Fibroblast of upper back skin (primary cell): ENCODE measurements around the gene PPFIA1.
"Not testable (repeated sequence)": the region's sequence is repeated elsewhere in the genome, so short reads cannot be mapped to it uniquely, and the experiment has no call there.

Experiments used
- DNase-seq: peaks from one replicate; pipeline ENCODE4 v3.0.0-alpha.2; 2013

PPFIA1 gene

GRCh38 chr11:70252844-70253243 is 17.6 kb upstream of the PPFIA1 start:
- no peak for DNase-seq

DNA sequence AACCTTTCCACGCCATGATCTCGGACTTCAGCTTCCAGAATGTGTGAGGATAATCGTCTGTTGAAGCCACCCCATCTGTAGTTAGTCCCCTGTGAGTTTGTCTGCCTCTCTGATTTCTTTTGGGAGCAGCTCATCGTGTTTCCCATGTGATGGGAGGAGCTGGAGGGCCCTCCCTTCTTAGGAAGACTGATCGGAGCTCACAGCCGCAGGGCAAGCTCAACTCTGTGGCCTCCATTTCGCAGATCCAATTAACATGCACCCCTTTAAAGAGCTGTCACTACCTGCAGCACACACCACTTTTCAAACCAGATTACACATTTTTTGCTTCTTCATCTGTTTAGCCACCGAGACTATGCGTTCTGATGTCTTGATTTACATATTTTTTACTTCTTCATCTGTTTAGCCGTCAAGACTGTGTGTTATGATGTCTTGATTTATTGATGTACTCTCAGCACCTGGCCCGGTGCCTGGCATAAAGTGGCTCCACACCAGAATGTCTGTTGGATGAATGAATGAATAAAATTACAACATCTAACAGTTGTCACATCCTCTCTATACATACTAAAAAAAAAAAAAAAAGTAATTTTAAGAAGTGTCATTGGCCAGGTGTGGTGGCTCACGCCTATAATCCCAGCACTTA is 14.9 kb upstream of the PPFIA1 start:
- DNase-seq = peak; percentile 19

GRCh38 chr11:70259077-70259476 is 11.4 kb upstream of the PPFIA1 start:
- not testable (repeated sequence) for DNase-seq

GRCh38 chr11:70262951-70263350 is 7.5 kb upstream of the PPFIA1 start:
- DNase-seq = no peak

DNA sequence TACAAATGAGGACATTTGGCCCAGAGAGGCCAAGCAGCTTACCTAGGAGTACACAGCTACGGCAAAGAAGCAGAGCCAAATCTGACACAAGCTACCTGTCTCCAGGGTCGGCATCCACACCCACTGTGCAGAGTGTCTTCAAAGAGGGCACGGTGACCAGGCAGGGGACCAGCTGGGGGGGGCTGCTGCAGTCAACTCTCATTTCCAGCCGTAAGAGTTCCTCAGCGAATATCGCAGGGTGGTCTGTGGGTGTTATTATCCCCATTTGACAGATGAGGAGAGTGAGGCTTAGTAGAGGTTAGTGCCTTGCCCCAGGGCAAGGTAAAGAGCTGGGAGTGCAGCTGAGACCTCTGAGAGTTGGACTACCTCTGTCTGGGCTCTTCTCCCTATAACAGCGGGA is 7.1 kb upstream of the PPFIA1 start:
- DNase-seq = no peak

GRCh38 chr11:70265341-70265740 is 5.1 kb upstream of the PPFIA1 start:
- DNase-seq = no peak

DNA sequence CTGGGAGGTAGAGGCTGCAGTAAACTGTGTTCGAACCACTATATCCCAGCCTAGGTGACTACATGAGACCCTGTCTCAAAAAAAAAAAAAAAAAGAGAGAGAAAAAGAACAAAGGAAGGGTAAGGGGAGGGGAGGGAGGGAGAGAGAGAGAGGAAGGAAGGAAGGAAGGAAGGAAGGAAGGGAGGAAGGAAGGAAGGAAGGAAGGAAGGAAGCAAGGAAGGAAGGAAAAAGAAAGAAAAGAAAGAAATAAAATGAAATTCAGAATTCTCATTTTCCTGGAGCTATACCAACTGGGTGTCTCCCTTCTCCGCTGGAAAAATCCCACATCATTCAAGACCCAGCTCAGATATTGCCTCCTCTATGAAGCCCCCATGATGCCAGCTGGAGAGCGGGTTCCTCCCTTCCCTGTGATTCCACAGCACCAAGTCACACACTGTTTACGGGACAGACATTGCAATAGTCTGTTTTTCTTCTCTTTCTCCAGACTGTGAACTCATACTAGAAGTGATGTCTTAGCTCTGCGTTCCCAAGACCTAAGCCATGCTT is 3.0 kb upstream of the PPFIA1 start:
- DNase-seq = no peak

DNA sequence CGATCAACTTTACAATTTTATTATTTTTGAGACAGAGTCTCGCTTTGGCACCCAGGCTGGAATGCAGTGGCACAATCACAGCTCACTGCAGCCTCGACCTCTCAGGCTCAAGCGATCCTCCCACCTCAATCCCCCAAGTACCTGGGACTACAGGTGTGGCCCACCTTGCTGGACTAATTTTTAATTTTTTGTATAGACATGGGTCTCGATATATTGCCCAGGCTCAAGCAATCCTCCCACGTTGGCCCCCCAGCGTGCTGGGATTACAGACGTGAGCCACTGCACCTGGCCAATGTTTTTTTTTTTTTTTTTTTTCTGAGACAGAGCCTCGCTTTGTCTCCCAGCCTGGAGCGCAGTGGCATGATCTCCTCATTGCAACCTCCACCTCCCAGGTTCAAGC is 2.0 kb upstream of the PPFIA1 start:
- DNase-seq = no peak

DNA sequence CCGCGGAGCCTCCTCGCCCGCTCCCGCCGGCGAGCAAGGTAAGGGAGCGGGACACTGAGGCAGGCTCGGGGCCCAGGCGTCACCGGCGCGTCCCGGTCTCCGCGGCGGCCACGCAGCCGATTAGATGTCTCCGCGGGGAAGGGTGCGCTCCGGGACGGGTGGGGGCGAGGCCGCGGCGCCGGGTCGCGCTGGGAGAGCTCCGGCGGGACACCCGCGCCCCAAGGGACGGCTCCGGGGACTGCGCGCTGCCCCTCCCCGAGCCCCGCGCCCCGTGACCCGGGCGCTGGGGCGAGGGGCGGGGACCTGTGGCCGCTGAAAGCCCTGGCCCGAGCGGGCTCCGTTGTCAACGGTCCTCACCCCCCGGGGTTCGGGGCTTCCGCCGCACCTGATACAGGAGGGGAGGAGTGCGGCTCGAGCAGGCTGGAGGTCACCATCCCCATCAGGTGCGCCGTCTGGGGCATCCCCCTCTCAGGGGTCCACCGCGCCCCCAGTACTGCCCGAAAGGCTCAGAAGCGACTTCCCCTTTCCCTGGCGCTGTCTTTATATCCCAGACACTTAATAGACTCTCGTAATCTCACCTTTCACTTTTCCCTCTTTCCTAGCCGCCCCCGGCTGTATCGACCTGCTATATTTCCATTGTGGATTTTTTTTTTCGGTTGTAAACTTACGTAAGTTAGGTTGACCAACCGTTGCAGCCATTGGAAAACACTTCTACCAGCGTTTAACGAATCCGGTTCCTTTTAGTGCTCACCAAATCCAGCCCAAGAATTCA is 573 bp downstream of the PPFIA1 start:
- DNase-seq = peak; percentile 48

- no peak for DNase-seq
These were observed 1.1 kb downstream of the PPFIA1 start for GRCh38 chr11:70271649-70271953.

- DNase-seq = no peak
These were observed 1.5 kb downstream of the PPFIA1 start for GRCh38 chr11:70272009-70272408.

DNA sequence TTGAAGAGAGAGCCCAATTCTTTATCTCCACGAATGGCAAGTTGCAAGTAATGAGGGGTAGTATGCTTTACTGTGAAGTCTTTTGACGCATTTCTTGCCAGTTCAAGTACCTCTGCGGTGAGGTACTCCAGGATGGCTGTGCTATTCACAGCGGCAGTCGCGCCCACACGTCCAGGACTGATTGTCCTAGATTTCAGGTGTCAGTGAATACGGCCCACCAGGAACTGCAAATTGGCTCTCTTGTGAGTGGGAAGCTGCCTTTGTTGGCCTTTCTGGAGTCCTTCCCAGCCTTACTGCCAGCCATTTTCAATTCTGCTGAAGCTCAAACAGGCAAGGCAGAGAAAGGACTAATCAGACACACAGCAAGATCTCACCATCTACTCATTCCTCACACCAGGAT is 8.5 kb downstream of the PPFIA1 start:
- DNase-seq = no peak

- peak; percentile 36 for DNase-seq
These were observed 10.7 kb downstream of the PPFIA1 start for GRCh38 chr11:70281156-70281609.

GRCh38 chr11:70282012-70282411 is 11.5 kb downstream of the PPFIA1 start:
- no peak for DNase-seq

DNA sequence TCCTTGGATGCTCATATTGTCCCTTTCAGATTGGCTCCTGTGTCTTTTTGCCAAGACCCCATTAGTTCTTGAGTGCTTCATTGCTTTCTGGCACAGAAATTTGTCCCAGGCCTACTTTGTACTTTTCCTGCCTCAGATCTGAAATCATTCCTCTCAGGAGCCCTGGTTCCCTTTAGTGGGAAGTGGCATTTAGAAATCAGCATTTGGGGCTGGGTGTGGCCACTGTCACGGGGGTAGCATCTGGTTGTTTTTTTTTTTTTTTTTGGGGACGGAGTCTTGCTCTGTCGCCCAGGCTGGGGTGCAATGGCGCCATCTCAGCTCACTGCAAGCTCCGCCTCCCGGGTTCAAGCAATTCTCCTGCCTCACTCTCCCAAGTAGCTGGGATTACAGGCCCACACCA is 18.2 kb downstream of the PPFIA1 start:
- DNase-seq = no peak

GRCh38 chr11:70289582-70289981 is 19.1 kb downstream of the PPFIA1 start:
- no peak for DNase-seq

DNA sequence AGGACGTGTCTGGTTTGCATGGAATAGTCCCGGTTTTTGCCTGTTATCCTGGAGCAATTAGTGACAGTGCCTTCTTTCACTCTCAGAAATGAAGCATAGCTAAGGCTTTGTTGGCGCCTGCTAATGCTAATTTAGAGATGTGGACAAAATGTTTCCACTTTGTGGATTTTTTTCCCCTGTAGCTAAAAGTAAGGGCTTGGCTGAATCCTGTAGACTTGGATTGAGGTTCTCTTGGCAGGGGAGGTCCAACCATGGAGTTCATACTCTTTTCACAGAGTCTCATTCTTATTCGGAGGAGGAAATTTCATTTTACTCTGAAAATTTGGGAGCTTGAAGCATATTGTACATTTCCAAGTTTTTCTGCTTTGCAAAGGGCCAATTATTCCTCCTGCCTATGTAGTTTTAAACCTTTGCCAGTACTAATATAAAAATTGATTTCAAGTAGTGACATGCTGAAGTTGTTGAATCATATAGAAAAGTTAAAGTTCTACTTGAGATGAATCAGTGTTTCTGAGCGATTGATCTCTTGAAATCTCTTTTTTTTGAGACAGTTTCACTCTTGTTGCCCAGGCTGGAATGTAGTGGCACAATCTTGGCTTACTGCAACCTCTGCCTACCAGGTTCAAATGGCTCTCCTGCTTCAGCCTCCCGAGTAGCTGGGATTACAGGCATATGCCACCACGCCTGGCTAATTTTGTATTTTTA is 20.0 kb downstream of the PPFIA1 start:
- no peak for DNase-seq

DNA sequence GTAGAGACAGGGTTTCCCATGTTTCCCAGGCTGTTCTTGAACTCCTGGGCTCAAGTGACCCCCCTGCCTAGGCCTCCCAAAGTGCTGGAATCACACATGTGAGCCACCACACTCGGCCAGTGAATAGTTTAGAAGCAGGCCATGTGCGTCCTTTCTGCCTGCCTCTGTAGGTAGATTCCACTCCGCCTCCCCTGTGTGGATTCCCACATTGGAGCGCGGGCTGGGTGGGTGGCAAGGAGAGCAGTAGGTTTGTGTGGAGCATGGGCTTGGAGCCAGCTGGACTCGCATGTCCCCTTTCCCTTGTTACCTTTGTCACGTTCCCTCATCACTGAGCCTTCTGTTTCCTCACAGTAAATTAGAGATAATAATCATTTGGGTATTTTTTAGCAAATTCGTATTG is 21.7 kb downstream of the PPFIA1 start:
- DNase-seq = no peak

DNA sequence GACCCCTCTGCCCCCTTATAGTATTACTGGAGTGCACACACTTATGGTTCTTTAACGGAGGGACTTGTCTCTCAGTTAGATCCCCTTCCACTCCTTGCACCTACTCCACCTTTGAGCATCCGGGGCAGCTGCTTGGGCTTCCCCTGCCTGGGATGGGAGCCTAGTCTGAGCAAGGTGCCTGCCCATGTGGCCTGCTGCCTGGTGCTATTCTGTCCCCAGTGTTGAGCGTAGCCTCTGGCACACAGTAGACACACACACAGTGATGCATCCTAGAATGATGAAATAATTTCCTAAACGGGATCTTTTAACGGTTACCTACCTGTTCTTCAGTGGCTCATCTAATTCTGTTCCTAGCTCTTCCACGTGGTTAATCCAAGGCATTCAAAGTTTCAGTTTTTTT is 22.4 kb downstream of the PPFIA1 start:
- no peak for DNase-seq

- not testable (repeated sequence) for DNase-seq
These were observed 24.7 kb downstream of the PPFIA1 start for GRCh38 chr11:70295166-70295565.

DNA sequence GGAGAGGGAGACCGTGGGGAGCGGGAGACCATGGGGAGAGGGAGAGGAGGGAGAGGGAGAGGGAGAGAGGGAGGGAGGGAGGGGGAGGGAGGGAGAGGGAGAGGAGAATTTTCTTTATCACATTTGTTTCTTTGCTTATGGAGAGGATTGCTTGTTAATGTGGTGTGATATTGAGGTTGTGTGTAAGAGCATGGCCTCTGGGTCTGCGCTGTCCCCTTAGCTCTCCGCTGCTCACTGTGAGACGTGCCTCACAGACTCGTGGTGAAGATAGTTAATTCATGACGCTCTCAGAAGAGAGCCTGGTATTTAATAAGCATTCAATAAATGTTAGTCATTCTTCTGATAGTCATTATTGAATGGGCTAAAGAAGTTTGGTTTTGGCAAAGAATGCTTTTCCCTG is 26.2 kb downstream of the PPFIA1 start:
- peak; percentile 33 for DNase-seq

GRCh38 chr11:70297341-70297740 is 26.9 kb downstream of the PPFIA1 start:
- DNase-seq = peak; percentile 25

DNA sequence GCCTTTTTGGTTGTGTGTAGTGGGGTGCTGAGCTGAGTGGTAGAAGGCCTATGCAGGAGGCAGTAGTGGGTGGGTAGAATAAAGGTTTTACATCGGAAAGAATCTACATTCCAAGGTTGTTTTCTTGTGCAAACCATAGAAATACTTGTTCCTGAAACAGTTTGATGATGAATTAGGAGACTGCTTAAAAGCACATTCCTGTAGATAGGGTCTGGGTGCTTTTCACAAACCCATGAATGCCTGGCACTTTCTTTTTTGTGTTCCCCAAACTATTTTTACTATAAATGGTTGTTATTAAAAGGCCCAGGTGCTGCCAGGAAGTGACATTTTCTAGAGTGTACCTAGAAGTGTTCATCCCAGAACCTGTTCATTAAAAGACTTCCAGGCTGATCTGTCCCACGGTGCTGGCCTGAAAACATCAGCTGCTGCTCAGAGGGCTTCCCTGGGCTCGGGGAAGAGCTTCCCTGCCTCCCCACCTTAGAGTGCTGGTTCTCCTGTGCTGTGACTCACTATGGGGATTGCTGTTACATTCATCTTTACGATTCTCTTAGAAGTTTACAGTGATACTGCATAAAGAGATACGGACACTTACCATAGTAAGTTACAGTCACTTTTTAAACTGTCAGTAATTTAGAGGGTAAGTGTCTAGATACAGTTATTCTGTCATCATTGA is 27.9 kb downstream of the PPFIA1 start:
- peak; percentile 38 for DNase-seq
